SJCRH30 (cell line): ENCODE results near the gene DELE1. TPM values are rescaled to one million over a fixed set of nuclear protein-coding genes. Genes with fewer than 3 reads are reported as not detected.
A peak's percentile ranks its signal among the peaks of the same experiment; 100 is the strongest.

Experiments used
- DNase-seq, 2 experiments: peaks; one replicate each; pipeline ENCODE4 v3.0.0-alpha.2; 2015 to 2020
- H3K27ac ChIP-seq: fragments of 250-450 bp; sonication (Bioruptor Pico); 2 replicates; pipeline ENCODE4 v1.5.1; 2020; ENCODE audit warnings: mild to moderate bottlenecking, moderate library complexity
- H3K27me3 ChIP-seq: fragments of 250-450 bp; sonication (Bioruptor Pico); 2 replicates; pipeline ENCODE4 v1.5.1; 2020; ENCODE audit warnings: mild to moderate bottlenecking, moderate library complexity
- H3K36me3 ChIP-seq: fragments of 250-450 bp; sonication (Bioruptor Pico); 2 replicates; pipeline ENCODE4 v1.5.1; 2020; ENCODE audit warnings: mild to moderate bottlenecking, moderate library complexity
- H3K4me1 ChIP-seq: fragments of 250-450 bp; sonication (Bioruptor Pico); 2 replicates; pipeline ENCODE4 v1.5.1; 2020; ENCODE audit warnings: mild to moderate bottlenecking, moderate library complexity
- H3K4me3 ChIP-seq: fragments of 250-450 bp; sonication (Bioruptor Pico); 2 replicates; pipeline ENCODE4 v1.5.1; 2020; ENCODE audit warnings: mild to moderate bottlenecking, moderate library complexity
- H3K9me3 ChIP-seq: fragments of 250-450 bp; sonication (Bioruptor Pico); replicated peaks from 2 replicates; pipeline ENCODE4 v1.5.1; 2020; ENCODE audit warnings: mild to moderate bottlenecking, moderate library complexity
- total RNA-seq: library from RNA; depleted of rRNA; stranded (reverse); fragments of >200 nt; shearing (Covaris generic); gene quantifications from 2 replicates; pipeline ENCODE4 v1.2.3, GENCODE V29; 2014; rRNA removed

The DELE1 gene
- total RNA-seq, 1 experiment from 2014 or later: 57.3 TPM

DNA sequence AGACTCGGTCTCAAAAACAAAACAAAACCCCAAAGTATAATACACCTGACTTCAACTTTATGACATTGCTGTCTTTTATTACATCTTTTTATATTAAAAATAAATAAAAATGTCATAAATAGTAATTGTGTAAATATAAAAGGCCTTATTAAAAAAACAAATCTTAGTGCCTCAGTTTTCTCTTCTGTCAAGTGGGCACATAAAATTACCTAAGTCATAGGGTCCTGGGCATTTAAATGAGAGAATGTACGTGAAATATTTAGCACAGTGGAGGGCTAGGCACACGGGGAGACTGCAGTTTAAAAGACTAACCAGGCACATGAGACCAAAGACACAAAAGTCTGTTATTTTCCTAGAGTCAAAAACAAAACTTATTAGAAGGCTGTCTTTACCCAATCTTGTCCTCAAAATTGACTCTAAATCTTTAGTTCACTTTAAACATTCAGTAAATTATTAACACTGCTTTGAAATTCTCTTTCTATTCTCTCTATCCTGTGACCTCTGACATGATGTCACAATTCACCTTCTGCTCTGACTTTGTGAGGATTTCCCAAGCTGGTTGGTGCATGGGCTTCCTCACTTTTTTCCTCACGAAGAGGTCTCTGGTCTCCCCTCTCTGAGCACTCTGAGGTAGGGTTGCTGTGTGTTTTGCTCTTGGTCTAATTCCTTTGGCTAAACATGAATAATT is 42.7 kb downstream of the DELE1 start:
- H3K27ac ChIP-seq: no peak overlapping the region
- no peak for DNase-seq
- H3K9me3 ChIP-seq: no peaks in the 10 kb centered on the region
- no peaks in the 10 kb centered on the region for H3K27me3 ChIP-seq
- H3K4me1 ChIP-seq: peaks cover 21% of the 10 kb centered on the region
- no peaks in the 10 kb centered on the region for H3K36me3 ChIP-seq
- H3K4me3 ChIP-seq: no peak overlapping the region

DNA sequence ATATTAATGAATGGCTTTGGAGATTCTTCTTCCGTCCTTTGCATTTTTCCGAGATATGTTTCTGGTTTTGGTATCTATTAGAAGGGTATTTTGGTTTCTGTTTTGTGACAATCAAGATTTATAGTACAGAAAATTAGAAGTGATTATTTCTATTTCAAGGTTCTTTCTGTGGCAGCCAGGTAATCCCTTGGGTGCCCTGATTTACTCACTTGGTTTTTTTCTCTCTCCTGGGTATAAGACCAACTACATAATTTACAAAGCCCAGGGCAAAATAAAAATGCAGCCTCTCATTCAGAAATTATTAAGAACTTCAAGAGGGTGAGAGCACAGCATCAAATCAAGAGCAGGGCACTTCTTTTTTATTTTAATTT is 43.3 kb downstream of the DELE1 start:
- no peaks in the 10 kb centered on the region for H3K27me3 ChIP-seq
- H3K4me3 ChIP-seq: no peak overlapping the region
- no peaks in the 10 kb centered on the region for H3K9me3 ChIP-seq
- H3K27ac ChIP-seq: no peak overlapping the region
- no peak for DNase-seq
- H3K36me3 ChIP-seq: no peaks in the 10 kb centered on the region
- H3K4me1 ChIP-seq: peaks cover 21% of the 10 kb centered on the region

DNA sequence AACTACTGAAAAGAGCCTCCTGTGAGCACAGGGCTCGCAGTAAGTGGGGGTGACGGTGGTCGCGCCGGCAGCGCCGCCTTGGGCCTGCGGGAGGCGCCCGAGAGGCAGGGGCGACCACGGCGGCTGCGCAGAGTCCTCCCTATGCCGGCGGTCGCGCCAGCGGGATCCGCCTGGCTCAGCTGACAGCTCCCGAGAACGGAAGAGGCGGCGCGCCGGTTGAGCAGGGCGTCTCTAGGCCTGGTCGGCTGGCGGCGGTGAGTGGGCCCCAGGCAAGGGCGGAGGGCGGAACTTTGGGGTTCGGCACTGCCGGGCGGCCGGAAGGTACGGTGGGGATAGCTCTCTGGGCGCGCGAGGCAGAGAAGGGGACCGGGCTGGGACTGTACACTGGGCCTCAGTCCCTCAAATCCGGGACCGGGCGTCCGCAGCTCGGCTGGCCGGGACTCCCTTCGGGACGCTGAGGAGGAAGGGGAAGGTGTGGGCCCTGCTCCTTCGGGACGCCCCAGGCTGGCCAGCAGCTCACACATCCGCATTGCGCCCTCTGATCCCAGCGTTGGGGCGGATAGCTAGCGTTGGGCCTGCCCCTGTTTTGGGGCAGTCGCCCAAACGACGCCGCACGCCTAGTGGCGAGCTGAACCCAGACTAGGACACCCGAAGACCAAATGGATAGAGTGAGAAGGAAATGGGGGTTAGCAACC is 45.4 kb downstream of the DELE1 start, which contains the start of gene RNF14:
Gene RNF14 (plus strand): TSS at position 192 of the 695 bp plus-strand sequence. CDS start 4,484 bp downstream, outside the sequence.
- Histone ChIP-seq H3K27ac (peak within 1 kb of the TSS; percentile 74), H3K4me3 (peak within 1 kb of the TSS; percentile 76), H3K27me3 (no peaks in the 10 kb centered on the region), H3K36me3 (peaks cover 5% of the 10 kb centered on the region), H3K9me3 (no peaks in the 10 kb centered on the region), H3K4me1 (peaks cover 13% of the 10 kb centered on the region)
- peak; percentile 94 to 97 for DNase-seq

DNA sequence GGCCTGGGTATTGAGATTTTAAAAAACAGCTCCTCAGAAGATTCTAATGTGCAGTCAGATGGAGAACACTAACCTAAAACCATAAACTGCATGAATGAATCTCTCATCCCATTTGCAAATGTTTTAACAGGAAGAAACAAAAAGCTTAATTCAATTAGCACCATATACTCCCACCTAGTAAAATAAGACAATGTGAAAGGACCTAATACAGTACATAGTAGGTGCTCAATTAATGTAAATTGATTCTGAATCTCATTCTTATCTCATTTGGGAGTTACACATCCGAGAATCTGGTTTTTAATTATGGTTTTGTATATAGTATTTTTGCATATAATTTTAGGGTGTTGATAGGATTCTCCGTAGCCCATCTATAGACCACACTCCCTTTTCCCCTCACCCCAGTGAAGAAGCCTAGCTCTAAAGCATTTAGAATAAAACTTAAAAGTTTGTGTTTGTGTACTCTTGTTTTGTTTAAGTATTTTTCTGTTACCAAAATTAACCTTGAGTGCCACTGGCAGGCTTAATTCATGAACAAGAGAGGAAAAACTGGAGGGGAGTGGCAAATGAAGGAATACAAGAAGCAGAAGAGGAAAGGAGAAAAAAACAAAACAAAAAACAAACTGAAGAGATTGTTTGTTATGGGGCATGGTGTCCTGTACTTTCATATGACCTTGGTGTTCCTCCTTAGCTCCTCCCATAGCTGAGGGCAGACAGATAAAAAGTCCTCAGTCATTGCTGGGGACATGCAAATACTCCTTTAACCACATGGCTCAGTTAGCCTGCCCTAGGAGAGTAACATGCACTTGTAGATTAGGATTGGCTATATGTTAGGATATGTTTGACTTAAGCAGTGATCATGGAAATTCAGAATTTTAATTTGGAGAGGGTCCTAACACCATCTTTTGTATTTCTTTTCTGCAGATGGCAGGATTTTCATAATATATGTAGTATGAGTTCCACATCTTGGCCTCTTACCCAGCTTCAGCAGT is 46.4 kb downstream of the DELE1 start:
- H3K36me3 ChIP-seq: peaks cover 5% of the 10 kb centered on the region
- no peak for DNase-seq

DNA sequence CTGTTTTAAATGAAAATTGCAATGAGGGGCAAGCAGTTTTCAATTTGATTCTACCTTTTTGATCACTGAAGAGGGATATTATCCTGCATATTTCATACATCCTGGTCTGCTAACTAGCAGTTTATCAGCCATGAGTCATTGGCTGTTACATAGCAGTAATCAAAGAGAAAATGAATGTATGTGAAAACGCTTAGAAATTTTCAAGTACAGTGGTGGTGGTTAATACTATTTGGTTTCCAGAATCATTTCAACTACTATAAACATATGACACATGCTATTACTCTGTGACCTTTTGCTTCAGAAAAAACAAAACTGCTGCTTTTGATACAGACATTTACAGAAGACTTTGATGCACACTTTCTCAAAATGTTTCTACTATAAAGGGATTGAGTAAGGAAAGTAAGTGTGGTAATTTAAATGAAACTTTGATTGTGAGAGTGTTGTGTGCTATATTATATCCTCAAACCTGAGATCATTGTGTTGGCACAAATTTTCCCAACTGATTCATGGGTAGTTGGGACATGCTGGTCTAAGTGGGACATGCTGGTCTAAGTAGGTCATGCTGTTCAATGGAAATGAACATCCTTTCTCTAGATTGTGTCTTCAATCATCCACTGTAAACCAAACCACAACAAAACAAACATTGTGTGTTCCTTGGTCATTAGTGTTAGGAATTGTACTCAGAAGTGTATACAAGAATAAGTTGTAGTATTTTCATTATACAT is 50.4 kb downstream of the DELE1 start:
- no peaks in the 10 kb centered on the region for H3K27me3 ChIP-seq
- H3K4me3 ChIP-seq: no peak overlapping the region
- DNase-seq: no peak
- H3K27ac ChIP-seq: no peak overlapping the region
- H3K36me3 ChIP-seq: peaks cover 10% of the 10 kb centered on the region
- H3K4me1 ChIP-seq: no peaks in the 10 kb centered on the region; the same call in 1 of the 2 replicates
- no peaks in the 10 kb centered on the region for H3K9me3 ChIP-seq

More for the DNA sequence above, 46.4 kb downstream of the DELE1 start:
- H3K4me3 ChIP-seq: peak overlapping the region; percentile 76
- no peaks in the 10 kb centered on the region for H3K9me3 ChIP-seq
- H3K27ac ChIP-seq: peak overlapping the region; percentile 74; the same call in 1 of the 2 replicates
- H3K27me3 ChIP-seq: no peaks in the 10 kb centered on the region
- H3K4me1 ChIP-seq: peaks cover 5% of the 10 kb centered on the region

DNA sequence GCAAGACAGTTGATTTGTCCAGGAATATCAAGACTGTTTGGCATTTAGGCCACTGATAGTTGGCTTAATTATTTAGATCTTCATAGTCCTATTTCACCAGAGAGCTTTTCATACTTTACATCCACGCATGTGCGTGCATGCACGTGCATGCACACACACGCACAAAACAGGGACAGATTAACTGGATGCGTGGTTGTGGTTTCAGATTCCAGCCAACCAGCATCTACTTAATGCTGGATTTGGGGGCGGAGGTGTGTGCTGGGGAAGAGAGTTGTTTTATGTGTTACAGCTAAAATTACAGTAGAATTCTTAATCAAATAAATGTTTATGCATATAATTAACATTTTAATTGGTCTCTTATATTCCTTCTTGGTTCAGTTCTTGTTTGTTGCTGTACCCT is 52.5 kb downstream of the DELE1 start:
- no peaks in the 10 kb centered on the region for H3K27me3 ChIP-seq
- peaks cover 21% of the 10 kb centered on the region for H3K36me3 ChIP-seq
- H3K9me3 ChIP-seq: no peaks in the 10 kb centered on the region
- no peak overlapping the region for H3K27ac ChIP-seq
- no peaks in the 10 kb centered on the region for H3K4me1 ChIP-seq
- DNase-seq: no peak
- H3K4me3 ChIP-seq: no peak overlapping the region

DNA sequence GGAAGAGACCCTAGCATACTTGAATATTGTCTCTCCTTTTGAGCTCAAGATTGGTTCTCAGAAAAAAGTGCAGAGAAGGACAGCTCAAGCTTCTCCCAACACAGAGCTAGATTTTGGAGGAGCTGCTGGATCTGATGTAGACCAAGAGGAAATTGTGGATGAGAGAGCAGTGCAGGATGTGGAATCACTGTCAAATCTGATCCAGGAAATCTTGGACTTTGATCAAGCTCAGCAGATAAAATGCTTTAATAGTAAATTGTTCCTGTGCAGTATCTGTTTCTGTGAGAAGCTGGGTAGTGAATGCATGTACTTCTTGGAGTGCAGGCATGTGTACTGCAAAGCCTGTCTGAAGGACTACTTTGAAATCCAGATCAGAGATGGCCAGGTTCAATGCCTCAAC is 54.7 kb downstream of the DELE1 start:
- no peak overlapping the region for H3K27ac ChIP-seq
- no peaks in the 10 kb centered on the region for H3K9me3 ChIP-seq
- no peak for DNase-seq
- no peaks in the 10 kb centered on the region for H3K27me3 ChIP-seq
- no peak overlapping the region for H3K4me3 ChIP-seq
- no peaks in the 10 kb centered on the region for H3K4me1 ChIP-seq
- peaks cover 30% of the 10 kb centered on the region for H3K36me3 ChIP-seq

DNA sequence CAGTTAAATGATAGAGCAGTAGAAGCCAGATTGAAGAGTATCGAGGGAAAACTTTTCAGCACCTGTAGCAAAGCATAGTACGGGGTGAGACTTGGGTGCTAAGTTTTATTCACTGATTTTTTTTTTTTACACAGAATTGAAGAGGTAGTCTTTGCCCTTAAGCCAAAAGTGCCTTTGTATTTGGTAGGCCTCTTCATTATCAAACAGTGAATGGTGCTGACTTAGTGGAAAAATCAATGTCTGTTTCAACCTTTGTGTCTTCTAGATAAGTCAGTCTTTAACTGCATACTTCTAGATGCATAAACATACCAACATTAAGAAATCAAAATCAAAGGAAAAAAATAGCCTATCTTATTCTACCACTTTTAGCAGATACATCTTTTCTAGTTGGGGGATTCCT is 59.0 kb downstream of the DELE1 start:
- H3K4me3 ChIP-seq: no peak overlapping the region

DNA sequence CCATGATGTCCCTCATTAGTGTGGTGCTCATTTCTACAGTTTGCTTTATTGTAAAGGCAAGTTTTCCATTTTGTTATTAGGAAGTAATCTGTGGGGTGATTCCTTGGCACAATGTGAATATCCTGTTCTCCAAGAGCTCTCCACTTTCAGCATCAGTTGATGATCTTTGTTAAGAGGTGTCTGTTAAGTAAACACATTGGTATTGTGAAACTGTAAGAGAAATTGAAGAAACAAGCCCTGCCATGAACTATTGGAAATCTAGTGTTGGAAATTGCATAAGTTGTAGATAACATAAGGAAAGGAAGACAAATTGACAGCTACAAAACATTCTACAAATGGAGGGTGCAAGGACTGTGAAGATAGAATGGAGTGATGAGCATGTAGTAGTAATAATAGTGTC is 62.4 kb downstream of the DELE1 start:
- Histone ChIP-seq H3K36me3 (peaks cover 42% of the 10 kb centered on the region), H3K4me1 (no peaks in the 10 kb centered on the region)

More for the DNA sequence above, 59.0 kb downstream of the DELE1 start:
- Histone ChIP-seq H3K27ac (no peak overlapping the region), H3K9me3 (no peaks in the 10 kb centered on the region), H3K36me3 (peaks cover 51% of the 10 kb centered on the region), H3K27me3 (no peaks in the 10 kb centered on the region), H3K4me1 (no peaks in the 10 kb centered on the region)
- no peak for DNase-seq

DNA sequence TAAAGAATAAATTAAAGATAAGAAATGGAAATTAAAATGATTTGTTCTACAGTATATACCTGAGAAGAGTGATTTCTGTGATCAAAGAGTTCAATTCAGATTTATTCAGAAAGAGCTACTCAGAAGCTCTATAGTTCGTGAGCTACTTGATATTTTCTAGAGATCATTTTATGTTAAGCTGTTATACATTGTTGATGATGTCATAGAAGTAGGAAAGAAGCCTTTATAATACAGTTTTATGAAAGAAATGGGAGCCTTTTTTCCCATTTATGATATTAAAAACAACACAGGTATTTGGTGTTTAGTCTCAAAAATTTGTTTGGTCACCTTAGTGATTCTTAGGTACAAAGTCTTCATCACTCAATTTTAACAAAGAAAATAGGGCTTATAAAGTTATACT is 66.0 kb downstream of the DELE1 start:
- Histone ChIP-seq H3K36me3 (peaks cover 24% of the 10 kb centered on the region), H3K4me3 (no peak overlapping the region), H3K4me1 (no peaks in the 10 kb centered on the region), H3K27ac (no peak overlapping the region), H3K27me3 (no peaks in the 10 kb centered on the region), H3K9me3 (no peaks in the 10 kb centered on the region)
- DNase-seq: no peak

More for the DNA sequence above, 62.4 kb downstream of the DELE1 start:
- H3K27me3 ChIP-seq: no peaks in the 10 kb centered on the region
- DNase-seq: no peak
- H3K4me3 ChIP-seq: no peak overlapping the region
- no peaks in the 10 kb centered on the region for H3K9me3 ChIP-seq
- H3K27ac ChIP-seq: no peak overlapping the region

Other genes with a start within 250 kb of the DELE1 start
- 5.8 and 6.2 TPM in 2 replicates for gene ARAP3, start 241.6 kb upstream of the DELE1 start, total RNA-seq
- gene PCDH1, start 45.5 kb upstream of the DELE1 start, total RNA-seq: 0.08 and 0.20 TPM in 2 replicates
- gene PCDH12, start 34.3 kb downstream of the DELE1 start, total RNA-seq: 0.25 and 0.42 TPM in 2 replicates
- 46.8 and 50.5 TPM in 2 replicates for gene RNF14, start 45.2 kb downstream of the DELE1 start, total RNA-seq
- 58.9 and 74.2 TPM in 2 replicates for gene GNPDA1, start 89.2 kb downstream of the DELE1 start, total RNA-seq
- 22.2 and 22.6 TPM in 2 replicates for gene NDFIP1, start 184.9 kb downstream of the DELE1 start, total RNA-seq